Activated T-helper 1 cell treated with anti-CD3 and anti-CD28 coated beads, Interleukin-12 subunit alpha, Interleukin-12 subunit beta, Interleukin-2, Interleukin-4 antibody, amounts not matched to agents 30 ng/mL and 10 ng/mL and 1 ng/mL, durations not matched to agents 14 hours and 24 hours and 36 hours (primary cell): ENCODE results near the gene SMURF1. TPM values are rescaled to one million over a fixed set of nuclear protein-coding genes. Genes with fewer than 3 reads are reported as not detected.

Source experiments
- DNase-seq: peaks from one replicate; pipeline ENCODE4 v3.0.0; 2021; ENCODE audit warnings: low spot score
- H3K27ac Mint-ChIP-seq: one replicate; pipeline ENCODE4 v1.8.0; 2021; ENCODE audit warnings: mild to moderate bottlenecking, mixed read lengths
- H3K27me3 Mint-ChIP-seq: one replicate; pipeline ENCODE4 v1.8.0; 2022; ENCODE audit warnings: mild to moderate bottlenecking, moderate library complexity, mixed read lengths; ENCODE audit not compliant: insufficient read depth
- H3K36me3 Mint-ChIP-seq: one replicate; pipeline ENCODE4 v1.8.0; 2021; ENCODE audit warnings: low read depth, mixed read lengths
- H3K4me1 Mint-ChIP-seq: one replicate; pipeline ENCODE4 v1.8.0; 2021; ENCODE audit warnings: low read depth, mixed read lengths
- H3K4me3 Mint-ChIP-seq: one replicate; pipeline ENCODE4 v1.8.0; 2021; ENCODE audit warnings: mild to moderate bottlenecking, moderate library complexity, mixed read lengths
- H3K9me3 Mint-ChIP-seq: one replicate; pipeline ENCODE4 v1.8.0; 2021; ENCODE audit warnings: mixed read lengths
- intact Hi-C: fragments of 100-400 bp; cut with micrococcal nuclease; formaldehyde crosslinking; loops from one replicate; pipeline ENCODE4 v1.15.1; 2024
- total RNA-seq: library from RNA; stranded (reverse); gene quantifications from 2 replicates; pipeline ENCODE4 v1.2.3, GENCODE V29; 2022

Gene SMURF1
- total RNA-seq, 1 donor from 2014 or later = 15.9 TPM

DNA sequence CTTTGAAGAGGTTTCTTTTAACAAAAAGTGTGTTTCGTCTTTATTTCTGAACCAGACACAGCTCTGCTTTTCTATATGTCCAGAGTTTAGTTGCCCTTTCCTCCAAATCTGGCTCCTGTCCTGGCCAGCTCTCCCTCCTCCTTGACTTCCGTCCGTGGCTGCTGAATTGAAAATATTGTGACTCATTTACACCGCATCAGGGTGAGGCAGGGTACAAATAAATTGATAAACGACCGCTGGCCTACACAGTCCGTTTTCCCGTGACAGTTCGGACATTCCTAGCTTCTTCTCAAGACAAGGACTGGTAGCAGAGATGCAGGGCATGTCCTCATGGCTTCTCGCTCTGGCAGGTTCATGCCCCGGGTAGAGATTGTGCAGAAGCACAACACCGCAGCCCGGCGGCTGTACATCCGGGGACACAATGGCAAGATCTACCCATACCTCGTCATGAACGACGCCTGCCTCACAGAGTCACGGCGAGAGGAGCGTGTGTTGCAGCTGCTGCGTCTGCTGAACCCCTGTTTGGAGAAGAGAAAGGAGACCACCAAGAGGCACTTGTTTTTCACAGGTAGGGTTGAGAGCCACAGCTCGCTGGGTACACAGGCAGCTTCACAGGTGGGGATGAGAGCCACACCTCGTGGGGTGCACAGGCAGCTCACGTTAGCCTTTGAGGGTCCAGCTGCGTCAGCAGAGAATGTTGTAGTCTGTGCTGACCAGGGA lies 139.0 kb downstream of the SMURF1 start:
- Mint-ChIP-seq H3K27me3 (no peaks in the 10 kb centered on the region), H3K27ac (no peak overlapping the region), H3K4me1 (peaks cover 10% of the 10 kb centered on the region), H3K4me3 (no peak overlapping the region), H3K36me3 (peaks cover 31% of the 10 kb centered on the region), H3K9me3 (no peaks in the 10 kb centered on the region)
- intact Hi-C loops = no loop called here
- DNase-seq = no peak

DNA sequence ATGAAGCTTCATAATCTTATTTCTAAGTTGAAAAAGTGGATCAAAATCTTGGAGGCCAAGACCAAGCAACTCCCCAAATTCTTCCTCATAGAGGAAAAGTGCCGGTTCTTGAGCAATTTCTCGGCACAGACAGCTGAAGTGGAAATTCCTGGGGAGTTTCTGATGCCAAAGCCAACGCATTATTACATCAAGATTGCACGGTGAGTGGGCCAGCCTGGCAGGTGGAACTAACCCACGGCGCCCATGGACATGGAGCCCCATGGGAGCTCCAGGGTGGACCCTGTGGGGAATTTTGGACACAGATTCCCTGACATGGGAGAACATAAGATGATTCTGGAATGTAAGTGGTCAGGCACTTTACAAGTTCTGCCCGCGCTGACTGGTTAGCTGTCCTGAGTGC lies 139.7 kb downstream of the SMURF1 start:
- no peak overlapping the region for H3K27ac Mint-ChIP-seq
- peaks cover 31% of the 10 kb centered on the region for H3K36me3 Mint-ChIP-seq
- no peaks in the 10 kb centered on the region for H3K9me3 Mint-ChIP-seq
- H3K4me1 Mint-ChIP-seq = peaks cover 10% of the 10 kb centered on the region
- H3K4me3 Mint-ChIP-seq = no peak overlapping the region
- no peaks in the 10 kb centered on the region for H3K27me3 Mint-ChIP-seq
- intact Hi-C loops = no loop called here
- DNase-seq = no peak

DNA sequence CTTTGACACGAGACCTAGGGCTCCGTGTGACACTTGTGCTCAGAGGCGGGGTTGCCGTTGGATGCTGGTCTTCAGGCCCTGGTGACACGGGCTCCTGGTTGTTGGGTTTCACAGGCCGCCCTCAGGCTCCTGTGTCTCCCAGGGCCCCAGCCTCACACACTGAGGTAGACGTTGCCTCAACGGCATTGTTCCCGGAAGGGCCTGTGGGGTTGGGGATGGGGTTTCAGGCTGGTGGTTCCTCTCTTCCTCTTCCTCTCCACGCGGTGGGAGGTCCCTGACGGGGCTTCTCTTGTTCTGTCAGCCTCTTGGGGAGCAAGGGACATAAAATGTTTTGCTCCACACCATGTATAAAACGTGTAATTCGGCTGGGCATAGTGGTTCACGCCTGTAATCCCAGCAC lies 140.5 kb downstream of the SMURF1 start:
- Mint-ChIP-seq H3K4me3 (no peak overlapping the region), H3K27ac (no peak overlapping the region)

DNA sequence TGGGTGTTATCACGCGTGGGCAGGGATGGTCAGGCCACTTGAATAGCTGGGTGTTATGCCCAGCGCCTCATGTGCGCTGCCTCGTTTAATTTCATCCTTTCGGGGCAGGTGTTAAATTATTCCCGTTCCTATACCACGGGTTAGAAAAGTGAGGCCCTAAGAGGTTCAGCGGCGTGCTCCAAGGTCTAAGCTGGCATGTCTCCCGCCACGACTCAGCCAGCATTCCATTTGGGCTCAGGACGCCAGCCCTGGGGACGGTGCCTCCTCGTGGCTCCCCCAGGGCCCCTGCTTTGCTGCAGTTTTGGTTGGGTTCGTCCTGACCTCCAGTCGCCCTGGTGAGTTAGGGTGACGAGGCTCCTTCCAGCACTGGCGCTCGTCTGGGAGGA lies 141.1 kb downstream of the SMURF1 start:
- H3K36me3 Mint-ChIP-seq = peaks cover 33% of the 10 kb centered on the region
- DNase-seq = no peak
- intact Hi-C loops = no loop called here
- no peak overlapping the region for H3K27ac Mint-ChIP-seq
- H3K4me1 Mint-ChIP-seq = peaks cover 10% of the 10 kb centered on the region
- no peak overlapping the region for H3K4me3 Mint-ChIP-seq
- H3K9me3 Mint-ChIP-seq = no peaks in the 10 kb centered on the region
- no peaks in the 10 kb centered on the region for H3K27me3 Mint-ChIP-seq

More for the DNA sequence above, 140.5 kb downstream of the SMURF1 start:
- DNase-seq = no peak
- intact Hi-C loops = no loop called here
- H3K27me3 Mint-ChIP-seq = no peaks in the 10 kb centered on the region
- H3K4me1 Mint-ChIP-seq = peaks cover 10% of the 10 kb centered on the region
- H3K9me3 Mint-ChIP-seq = no peaks in the 10 kb centered on the region
- peaks cover 34% of the 10 kb centered on the region for H3K36me3 Mint-ChIP-seq

DNA sequence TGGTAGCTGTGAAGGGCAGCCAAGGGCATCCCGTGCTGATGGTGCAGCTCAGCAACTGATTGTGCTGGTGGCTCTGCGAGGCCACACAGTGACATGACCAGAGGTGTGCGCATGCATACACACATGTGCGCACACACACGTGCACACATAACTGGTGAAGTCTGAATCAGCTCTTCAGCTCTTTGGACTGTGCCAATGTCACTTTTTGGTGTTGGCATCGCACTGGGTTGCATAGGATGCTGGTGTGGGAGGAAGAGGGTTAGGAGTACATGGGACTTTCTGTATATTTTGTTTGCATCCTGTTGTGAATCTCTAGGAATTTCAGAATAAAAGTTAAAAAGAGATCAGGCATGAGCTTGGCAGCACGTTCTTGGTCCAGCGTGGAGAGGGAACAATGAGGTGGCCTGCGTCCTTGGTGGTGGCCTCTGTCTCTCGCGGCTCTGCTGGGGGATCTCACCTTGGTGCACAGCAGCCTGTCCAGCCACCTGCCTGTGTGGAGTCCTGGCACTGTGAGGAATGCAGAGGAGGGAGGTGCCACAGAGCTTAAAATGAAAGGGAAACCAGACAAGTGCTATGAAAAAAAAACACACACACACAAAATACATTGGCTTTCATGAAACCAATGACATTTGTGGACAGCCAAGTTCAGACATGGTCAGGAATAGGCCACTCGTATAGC lies 141.6 kb downstream of the SMURF1 start:
- no peak for DNase-seq
- H3K4me1 Mint-ChIP-seq = peaks cover 10% of the 10 kb centered on the region
- H3K27ac Mint-ChIP-seq = no peak overlapping the region
- intact Hi-C loops = no loop called here
- H3K27me3 Mint-ChIP-seq = no peaks in the 10 kb centered on the region
- peaks cover 33% of the 10 kb centered on the region for H3K36me3 Mint-ChIP-seq
- no peaks in the 10 kb centered on the region for H3K9me3 Mint-ChIP-seq
- H3K4me3 Mint-ChIP-seq = no peak overlapping the region

DNA sequence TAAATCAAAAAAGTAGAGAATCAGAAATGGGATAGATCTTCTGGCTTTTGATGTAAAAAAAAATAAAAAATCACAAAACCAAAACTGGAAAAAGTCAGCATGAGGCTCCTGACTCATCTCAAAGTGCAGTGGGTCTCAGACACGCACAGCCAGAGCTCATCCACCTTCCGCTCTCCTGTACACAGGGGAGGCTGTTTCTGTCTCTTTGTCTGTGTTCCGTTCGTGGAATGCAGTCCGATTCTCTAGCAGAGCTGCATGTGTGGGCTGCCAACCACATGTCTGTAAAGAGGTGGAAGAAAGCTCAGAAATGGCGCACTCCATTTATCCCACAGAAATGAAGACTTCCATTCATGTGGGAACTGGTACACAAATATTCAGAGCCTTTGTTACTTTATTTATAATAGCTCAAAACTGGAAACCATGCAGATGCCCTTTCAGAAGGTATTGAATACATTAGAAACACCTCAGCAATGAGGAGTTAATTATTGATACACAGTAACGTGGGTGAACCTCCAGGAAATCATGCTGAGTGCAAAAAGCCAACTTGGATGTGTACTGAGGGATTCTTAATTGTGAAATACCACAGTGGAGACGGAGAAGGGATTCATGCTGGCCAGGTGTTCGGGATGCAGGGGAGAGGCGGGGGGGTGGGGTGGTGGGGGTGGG lies 142.3 kb downstream of the SMURF1 start:
- Mint-ChIP-seq H3K4me1 (peaks cover 10% of the 10 kb centered on the region), H3K4me3 (no peak overlapping the region)

DNA sequence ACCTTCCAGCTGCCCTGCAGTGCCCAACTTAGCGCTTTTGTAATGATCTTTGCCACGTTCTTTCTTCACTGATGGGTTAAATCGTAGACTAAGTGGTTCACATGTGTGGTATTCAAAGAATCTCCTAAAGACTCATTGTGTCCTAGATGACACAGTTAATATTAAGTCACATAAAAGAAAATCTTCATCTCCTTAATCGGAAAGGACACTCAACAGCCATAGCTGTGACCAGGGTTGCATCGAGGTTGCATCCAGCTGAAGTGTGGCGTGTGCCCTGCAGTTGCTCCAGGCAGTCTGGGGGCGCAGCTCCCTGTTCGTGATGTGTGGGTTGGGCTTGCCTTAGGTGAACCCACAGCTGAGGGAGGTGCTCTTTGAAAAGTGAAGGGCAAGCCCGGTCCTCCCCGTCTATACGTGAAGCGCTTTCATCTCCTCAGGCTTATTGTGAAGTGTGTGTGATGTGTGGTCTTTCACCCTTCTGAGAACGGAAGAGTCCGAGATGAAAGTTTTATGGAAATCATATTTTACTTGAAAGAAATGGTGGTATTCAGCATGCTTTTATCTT lies 142.9 kb downstream of the SMURF1 start:
- Mint-ChIP-seq H3K27me3 (no peaks in the 10 kb centered on the region), H3K36me3 (peaks cover 29% of the 10 kb centered on the region), H3K9me3 (no peaks in the 10 kb centered on the region), H3K4me1 (peaks cover 13% of the 10 kb centered on the region), H3K4me3 (no peak overlapping the region), H3K27ac (peak overlapping the region; percentile 12)
- no peak for DNase-seq
- intact Hi-C loops = no loop called here

More for the DNA sequence above, 142.3 kb downstream of the SMURF1 start:
- intact Hi-C loops = no loop called here
- DNase-seq = no peak
- Mint-ChIP-seq H3K27me3 (no peaks in the 10 kb centered on the region), H3K36me3 (peaks cover 29% of the 10 kb centered on the region), H3K27ac (no peak overlapping the region), H3K9me3 (no peaks in the 10 kb centered on the region)

DNA sequence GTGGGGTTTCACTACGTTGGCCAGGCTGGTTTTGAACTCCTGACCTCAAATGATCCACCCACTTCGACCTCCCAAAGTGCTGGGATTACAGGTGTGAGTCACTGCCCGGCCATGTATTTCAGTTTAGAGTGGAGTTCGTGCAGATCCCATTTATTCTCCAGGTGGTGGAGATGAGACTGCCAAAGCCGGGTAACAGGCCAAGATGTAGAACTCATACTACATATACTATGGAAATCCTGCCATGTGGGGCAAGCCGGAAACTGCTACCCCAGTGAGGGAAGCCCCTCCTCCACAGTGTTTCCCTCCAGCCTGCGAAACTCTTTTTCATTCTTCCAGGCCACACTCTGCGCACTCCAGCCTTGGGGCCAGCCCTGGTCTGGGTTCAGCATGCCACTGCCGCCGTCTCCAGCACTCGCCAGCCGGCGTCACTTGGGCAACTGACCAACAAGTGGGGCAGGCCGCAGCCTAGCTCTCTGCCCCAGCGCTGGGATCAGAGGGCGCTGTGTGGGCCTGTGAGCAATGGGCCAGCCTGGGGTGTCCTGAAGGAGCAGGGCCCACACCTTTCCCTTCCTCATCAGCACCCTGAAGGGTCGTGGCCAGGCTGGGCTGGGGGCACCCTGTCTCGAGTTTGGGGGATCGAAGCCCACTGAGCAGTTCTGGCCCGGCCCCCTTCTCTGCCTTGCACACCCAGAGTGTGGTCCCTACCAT lies 143.6 kb downstream of the SMURF1 start:
- H3K27ac Mint-ChIP-seq = no peak overlapping the region
- H3K36me3 Mint-ChIP-seq = peaks cover 34% of the 10 kb centered on the region
- no peak overlapping the region for H3K4me3 Mint-ChIP-seq
- intact Hi-C loops = no loop called here
- peaks cover 16% of the 10 kb centered on the region for H3K4me1 Mint-ChIP-seq
- no peaks in the 10 kb centered on the region for H3K9me3 Mint-ChIP-seq
- DNase-seq = no peak
- H3K27me3 Mint-ChIP-seq = no peaks in the 10 kb centered on the region

DNA sequence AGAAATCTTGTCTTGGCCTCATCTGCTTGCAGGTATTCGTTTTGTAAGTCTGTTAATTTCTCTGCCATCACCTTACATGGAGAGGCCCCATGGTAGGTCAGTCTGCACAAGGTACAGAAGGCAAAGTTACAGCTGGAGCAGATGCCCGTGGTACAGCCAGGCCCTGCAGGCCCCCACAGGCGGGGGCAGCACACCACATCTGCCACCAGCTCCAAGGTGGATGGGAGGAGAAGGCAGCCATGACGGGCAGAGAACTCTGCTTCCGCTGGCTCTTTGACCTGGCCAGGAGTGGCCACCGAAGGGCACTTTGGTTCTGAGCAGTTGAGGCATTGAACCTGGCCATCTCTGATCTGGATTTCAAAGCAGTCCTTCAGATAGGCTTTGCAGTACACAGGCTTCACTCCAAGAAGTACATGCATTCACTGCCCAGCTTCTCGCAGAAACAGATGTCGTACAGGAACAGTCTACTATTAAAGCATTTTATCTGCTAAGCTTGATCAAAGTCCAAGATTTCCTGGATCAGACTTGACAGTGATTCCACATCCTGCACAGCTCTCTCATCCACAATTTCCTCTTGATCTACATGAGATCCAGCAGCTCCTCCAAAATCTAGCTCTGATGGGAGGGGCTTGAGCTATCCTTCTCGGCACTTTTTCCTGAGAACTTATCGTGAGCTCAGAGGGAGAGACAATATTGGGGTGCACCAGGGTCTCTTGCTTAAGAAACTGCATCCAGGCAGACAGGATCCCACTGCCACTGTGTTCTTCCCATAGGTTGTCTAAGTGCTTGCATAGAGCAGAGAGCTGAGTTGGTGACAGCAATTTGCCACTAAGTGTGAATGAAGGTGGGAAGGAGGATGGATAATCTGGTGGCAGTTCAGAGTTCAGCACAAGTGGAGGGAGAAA lies 144.8 kb downstream of the SMURF1 start:
- Mint-ChIP-seq H3K36me3 (peaks cover 33% of the 10 kb centered on the region), H3K9me3 (no peaks in the 10 kb centered on the region), H3K4me1 (peaks cover 16% of the 10 kb centered on the region), H3K27ac (no peak overlapping the region), H3K27me3 (no peaks in the 10 kb centered on the region), H3K4me3 (no peak overlapping the region)
- DNase-seq = no peak
- intact Hi-C loops = no loop called here

DNA sequence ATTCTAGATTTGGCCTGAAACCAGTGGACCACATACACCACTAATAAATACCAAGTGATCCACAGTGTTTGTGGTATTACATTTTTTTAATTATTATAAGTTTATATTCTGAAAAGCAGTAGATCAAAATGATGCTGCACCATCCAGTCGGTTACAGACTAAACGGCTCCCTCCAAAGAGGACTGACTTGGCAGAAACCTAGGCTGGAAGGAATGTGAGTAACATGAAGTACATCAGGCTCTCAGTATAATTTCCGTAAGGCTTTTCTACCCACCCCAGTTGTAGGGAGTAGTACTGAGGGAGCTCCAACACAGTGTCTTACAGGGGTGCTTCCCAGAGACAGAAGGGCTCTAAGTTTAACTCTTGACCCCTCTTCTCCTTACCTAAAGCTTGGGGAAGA lies 146.1 kb downstream of the SMURF1 start:
- Mint-ChIP-seq H3K27me3 (no peaks in the 10 kb centered on the region), H3K27ac (no peak overlapping the region), H3K9me3 (no peaks in the 10 kb centered on the region), H3K4me3 (no peak overlapping the region), H3K4me1 (peaks cover 16% of the 10 kb centered on the region), H3K36me3 (peaks cover 36% of the 10 kb centered on the region)
- intact Hi-C loops = no loop called here
- no peak for DNase-seq

DNA sequence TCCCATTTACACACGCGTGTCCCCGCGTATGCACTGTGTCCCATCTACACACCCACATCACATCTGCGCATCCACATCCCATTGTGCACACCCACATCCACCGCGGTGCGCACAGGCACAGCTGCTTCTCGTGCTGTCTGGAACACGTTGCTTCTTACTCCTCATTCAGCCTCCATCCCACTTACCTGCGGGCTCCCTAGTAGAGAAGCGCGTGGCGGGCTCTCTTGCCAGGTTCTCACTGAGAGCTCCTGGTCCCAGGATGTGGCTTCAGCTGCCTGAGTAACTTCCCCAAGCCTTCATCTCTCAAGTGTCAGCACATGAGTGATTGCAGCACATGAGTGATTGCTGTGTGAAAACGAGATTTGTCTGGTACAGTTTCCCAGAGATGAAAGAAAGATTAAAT lies 147.8 kb downstream of the SMURF1 start:
- Mint-ChIP-seq H3K4me1 (peaks cover 6% of the 10 kb centered on the region), H3K9me3 (no peaks in the 10 kb centered on the region), H3K4me3 (no peak overlapping the region), H3K27ac (no peak overlapping the region), H3K36me3 (peaks cover 42% of the 10 kb centered on the region), H3K27me3 (no peaks in the 10 kb centered on the region)
- DNase-seq = no peak
- intact Hi-C loops = no loop called here
